Neural cell (in vitro differentiated cells): ENCODE measurements around the gene AZI2. TPM values are rescaled to one million over a fixed set of nuclear protein-coding genes. Genes with fewer than 3 reads are reported as not detected.

Experiments used
- H2AFZ ChIP-seq: fragments of 200-600, 300-800 bp; sonication (generic), shearing (Covaris generic); 2 replicates; pipeline ENCODE4 v1.6.0; 2014; ENCODE audit warnings: low read depth, mild to moderate bottlenecking, antibody characterized with exemption, low read length, moderate library complexity
- H3F3A ChIP-seq: fragments of 200-600 bp; shearing (Covaris generic); 2 replicates; pipeline ENCODE4 v1.6.1; 2016; ENCODE audit warnings: mild to moderate bottlenecking, moderate library complexity, mixed read lengths, antibody characterized with exemption, low read length; ENCODE audit not compliant: insufficient read depth, poor library complexity, severe bottlenecking
- H3K27ac ChIP-seq: fragments of 200-600, 300-800 bp; sonication (generic), shearing (Covaris generic); 2 replicates; pipeline ENCODE4 v1.5.1; 2014; ENCODE audit warnings: mild to moderate bottlenecking, low read length, moderate library complexity
- H3K27me3 ChIP-seq: fragments of 300-800, 200-600 bp; sonication (generic), shearing (Covaris generic); 2 replicates; pipeline ENCODE4 v1.6.0; 2014; ENCODE audit warnings: mild to moderate bottlenecking, low read depth, low read length, moderate library complexity; ENCODE audit not compliant: insufficient read depth
- H3K36me3 ChIP-seq: fragments of 300-800, 200-600 bp; sonication (generic), shearing (Covaris generic); 2 replicates; pipeline ENCODE4 v1.5.1; 2014; ENCODE audit warnings: mild to moderate bottlenecking, antibody characterized with exemption, low read length, moderate library complexity; ENCODE audit not compliant: insufficient read depth
- H3K4me2 ChIP-seq: fragments of 300-800, 200-600 bp; sonication (generic), shearing (Covaris generic); 2 replicates; pipeline ENCODE4 v1.6.0; 2014; ENCODE audit warnings: mild to moderate bottlenecking, low read length
- H3K4me3 ChIP-seq: fragments of 300-800, 200-600 bp; sonication (generic), shearing (Covaris generic); 2 replicates; pipeline ENCODE4 v1.5.1; 2014; ENCODE audit warnings: mild to moderate bottlenecking, low read length, moderate library complexity
- H3K79me2 ChIP-seq: fragments of 200-600 bp; shearing (Covaris generic); replicated peaks from 2 replicates; pipeline ENCODE4 v1.6.0; 2014; ENCODE audit warnings: mild to moderate bottlenecking, low read length, moderate library complexity; ENCODE audit not compliant: insufficient read depth
- H3K9ac ChIP-seq: fragments of 300-800, 200-600 bp; sonication (generic), shearing (Covaris generic); 2 replicates; pipeline ENCODE4 v1.6.1; 2016; ENCODE audit warnings: mild to moderate bottlenecking, low read length, mixed read lengths
- H3K9me2 ChIP-seq: fragments of 200-600 bp; shearing (Covaris generic); 2 replicates; pipeline ENCODE4 v1.6.1; 2016; ENCODE audit warnings: mild to moderate bottlenecking, low read length, mixed read lengths; ENCODE audit not compliant: insufficient read depth
- H3K9me3 ChIP-seq: fragments of 200-600, 300-800 bp; sonication (generic), shearing (Covaris generic); 2 replicates; pipeline ENCODE4 v1.6.1; 2016; ENCODE audit warnings: mild to moderate bottlenecking, mixed run types, low read length, moderate library complexity, mixed read lengths
- H4K20me1 ChIP-seq: fragments of 200-600 bp; shearing (Covaris generic); 2 replicates; pipeline ENCODE4 v1.6.1; 2016; ENCODE audit warnings: mild to moderate bottlenecking, mixed run types; ENCODE audit not compliant: insufficient read depth
- EP300 ChIP-seq: fragments of 450-650 bp; conservative IDR thresholded peaks from 2 replicates; pipeline ENCODE4 v1.6.1; 2014; ENCODE audit warnings: antibody characterized with exemption, mild to moderate bottlenecking, moderate library complexity; ENCODE audit not compliant: poor library complexity, severe bottlenecking
- EZH2 ChIP-seq: fragments of 200-600, 300-800 bp; shearing (Covaris generic), sonication (generic); IDR thresholded peaks from 2 replicates; pipeline ENCODE4 v1.6.1; 2014; ENCODE audit warnings: antibody characterized with exemption, low read length, borderline replicate concordance, mild to moderate bottlenecking; ENCODE audit not compliant: insufficient read depth, poor library complexity, severe bottlenecking
- MXI1 ChIP-seq: fragments of 450-650 bp; conservative IDR thresholded peaks from 2 replicates; pipeline ENCODE4 v1.6.1; 2014; ENCODE audit warnings: antibody characterized with exemption, mild to moderate bottlenecking; ENCODE audit not compliant: poor library complexity, severe bottlenecking
- POLR2AphosphoS5 ChIP-seq: IDR thresholded peaks from 2 replicates; pipeline ENCODE4 v1.6.1; 2012
- RAD21 ChIP-seq: fragments of 450-650 bp; conservative IDR thresholded peaks from 2 replicates; pipeline ENCODE4 v1.6.1; 2014; ENCODE audit warnings: antibody characterized with exemption, mild to moderate bottlenecking, moderate library complexity
- SMC3 ChIP-seq: fragments of 450-650 bp; conservative IDR thresholded peaks from 2 replicates; pipeline ENCODE4 v1.6.1; 2014; ENCODE audit warnings: antibody characterized with exemption, mild to moderate bottlenecking, moderate library complexity; ENCODE audit not compliant: poor library complexity
- TAF1 ChIP-seq: IDR thresholded peaks from 2 replicates; pipeline ENCODE4 v1.6.1; 2012; ENCODE audit warnings: low read depth
- polyA plus RNA-seq: library from polyadenylated mRNA; depleted of rRNA; stranded (reverse); fragments of >200 nt; gene quantifications from 2 replicates; pipeline ENCODE4 v1.2.3, GENCODE V29; 2014
- TF ChIP-seq, protein P1 (sequence below): fragments of 450-650 bp; IDR thresholded peaks from 2 replicates; pipeline ENCODE4 v1.5.1; 2014; ENCODE audit warnings: antibody characterized with exemption, mild to moderate bottlenecking, moderate library complexity; ENCODE audit not compliant: poor library complexity, severe bottlenecking
- TF ChIP-seq, protein P2 (sequence below): IDR thresholded peaks from 2 replicates; pipeline ENCODE4 v1.6.1; 2012; ENCODE audit warnings: borderline replicate concordance

AZI2 gene
- polyA plus RNA-seq, 1 donor from 2014 or later: 134 TPM

DNA sequence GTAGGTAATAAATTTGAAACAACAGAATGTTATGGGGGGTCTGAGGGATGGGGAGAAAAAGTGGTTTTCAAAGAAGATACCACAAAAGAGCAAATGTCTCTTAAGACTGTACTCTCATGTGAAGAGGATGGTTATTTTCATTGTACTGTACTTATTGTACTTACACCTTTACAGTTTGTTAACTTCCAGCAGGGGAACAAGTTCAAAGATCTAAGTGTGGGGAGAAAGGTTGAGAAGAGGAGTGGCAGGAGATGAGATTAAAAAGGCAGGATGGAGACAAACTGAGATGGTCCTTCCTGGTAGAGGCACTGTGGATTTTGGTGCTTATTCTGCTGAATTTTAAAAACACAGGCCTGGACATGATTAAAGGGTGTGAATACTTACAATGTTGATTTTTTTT, 5.5 kb downstream of the AZI2 start:
- no peaks in the 10 kb centered on the region for H3F3A ChIP-seq
- no peak overlapping the region for H3K4me2 ChIP-seq
- TF ChIP-seq RAD21: no peak
- TF ChIP-seq MXI1: no peak
- no peak for TF ChIP-seq EP300
- TF ChIP-seq, protein P1, sequence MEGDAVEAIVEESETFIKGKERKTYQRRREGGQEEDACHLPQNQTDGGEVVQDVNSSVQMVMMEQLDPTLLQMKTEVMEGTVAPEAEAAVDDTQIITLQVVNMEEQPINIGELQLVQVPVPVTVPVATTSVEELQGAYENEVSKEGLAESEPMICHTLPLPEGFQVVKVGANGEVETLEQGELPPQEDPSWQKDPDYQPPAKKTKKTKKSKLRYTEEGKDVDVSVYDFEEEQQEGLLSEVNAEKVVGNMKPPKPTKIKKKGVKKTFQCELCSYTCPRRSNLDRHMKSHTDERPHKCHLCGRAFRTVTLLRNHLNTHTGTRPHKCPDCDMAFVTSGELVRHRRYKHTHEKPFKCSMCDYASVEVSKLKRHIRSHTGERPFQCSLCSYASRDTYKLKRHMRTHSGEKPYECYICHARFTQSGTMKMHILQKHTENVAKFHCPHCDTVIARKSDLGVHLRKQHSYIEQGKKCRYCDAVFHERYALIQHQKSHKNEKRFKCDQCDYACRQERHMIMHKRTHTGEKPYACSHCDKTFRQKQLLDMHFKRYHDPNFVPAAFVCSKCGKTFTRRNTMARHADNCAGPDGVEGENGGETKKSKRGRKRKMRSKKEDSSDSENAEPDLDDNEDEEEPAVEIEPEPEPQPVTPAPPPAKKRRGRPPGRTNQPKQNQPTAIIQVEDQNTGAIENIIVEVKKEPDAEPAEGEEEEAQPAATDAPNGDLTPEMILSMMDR: no peak
- no peak for TF ChIP-seq TAF1
- TF ChIP-seq SMC3: no peak
- no peak for TF ChIP-seq POLR2AphosphoS5
- TF ChIP-seq EZH2: no peak
- TF ChIP-seq, protein P2, sequence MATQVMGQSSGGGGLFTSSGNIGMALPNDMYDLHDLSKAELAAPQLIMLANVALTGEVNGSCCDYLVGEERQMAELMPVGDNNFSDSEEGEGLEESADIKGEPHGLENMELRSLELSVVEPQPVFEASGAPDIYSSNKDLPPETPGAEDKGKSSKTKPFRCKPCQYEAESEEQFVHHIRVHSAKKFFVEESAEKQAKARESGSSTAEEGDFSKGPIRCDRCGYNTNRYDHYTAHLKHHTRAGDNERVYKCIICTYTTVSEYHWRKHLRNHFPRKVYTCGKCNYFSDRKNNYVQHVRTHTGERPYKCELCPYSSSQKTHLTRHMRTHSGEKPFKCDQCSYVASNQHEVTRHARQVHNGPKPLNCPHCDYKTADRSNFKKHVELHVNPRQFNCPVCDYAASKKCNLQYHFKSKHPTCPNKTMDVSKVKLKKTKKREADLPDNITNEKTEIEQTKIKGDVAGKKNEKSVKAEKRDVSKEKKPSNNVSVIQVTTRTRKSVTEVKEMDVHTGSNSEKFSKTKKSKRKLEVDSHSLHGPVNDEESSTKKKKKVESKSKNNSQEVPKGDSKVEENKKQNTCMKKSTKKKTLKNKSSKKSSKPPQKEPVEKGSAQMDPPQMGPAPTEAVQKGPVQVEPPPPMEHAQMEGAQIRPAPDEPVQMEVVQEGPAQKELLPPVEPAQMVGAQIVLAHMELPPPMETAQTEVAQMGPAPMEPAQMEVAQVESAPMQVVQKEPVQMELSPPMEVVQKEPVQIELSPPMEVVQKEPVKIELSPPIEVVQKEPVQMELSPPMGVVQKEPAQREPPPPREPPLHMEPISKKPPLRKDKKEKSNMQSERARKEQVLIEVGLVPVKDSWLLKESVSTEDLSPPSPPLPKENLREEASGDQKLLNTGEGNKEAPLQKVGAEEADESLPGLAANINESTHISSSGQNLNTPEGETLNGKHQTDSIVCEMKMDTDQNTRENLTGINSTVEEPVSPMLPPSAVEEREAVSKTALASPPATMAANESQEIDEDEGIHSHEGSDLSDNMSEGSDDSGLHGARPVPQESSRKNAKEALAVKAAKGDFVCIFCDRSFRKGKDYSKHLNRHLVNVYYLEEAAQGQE: no peak
- no peak overlapping the region for H2AFZ ChIP-seq
- no peaks in the 10 kb centered on the region for H3K27me3 ChIP-seq
- no peak overlapping the region for H3K4me3 ChIP-seq
- peaks cover 41% of the 10 kb centered on the region for H3K79me2 ChIP-seq
- no peaks in the 10 kb centered on the region for H4K20me1 ChIP-seq
- no peak overlapping the region for H3K27ac ChIP-seq
- no peak overlapping the region for H3K9ac ChIP-seq
- H3K36me3 ChIP-seq: no peaks in the 10 kb centered on the region
- no peaks in the 10 kb centered on the region for H3K9me3 ChIP-seq
- no peaks in the 10 kb centered on the region for H3K9me2 ChIP-seq

DNA sequence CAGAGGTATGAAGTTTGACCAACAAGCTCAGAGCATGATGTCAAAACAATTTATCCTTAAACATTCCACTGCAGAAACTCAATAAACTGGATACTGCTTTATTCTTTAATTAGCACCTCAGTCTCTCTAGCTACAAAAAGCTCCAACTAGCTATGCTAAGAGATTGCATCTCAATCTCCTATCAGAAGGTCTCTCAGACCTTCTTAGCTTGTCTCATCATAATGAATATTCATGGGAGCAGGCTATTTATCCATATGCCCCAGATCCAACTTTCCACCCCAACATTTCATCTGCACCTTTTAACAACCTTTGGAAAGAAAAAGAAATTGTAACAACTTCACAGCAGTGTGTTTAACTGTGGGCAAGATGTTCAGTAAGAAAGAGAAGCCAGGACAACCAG, 11.4 kb downstream of the AZI2 start:
- H3K79me2 ChIP-seq: no peaks in the 10 kb centered on the region

More for the DNA sequence above, 11.4 kb downstream of the AZI2 start:
- Histone ChIP-seq H3K4me3 (no peak overlapping the region), H3K4me2 (no peak overlapping the region), H3K9me2 (no peaks in the 10 kb centered on the region), H4K20me1 (no peaks in the 10 kb centered on the region), H3F3A (no peaks in the 10 kb centered on the region), H3K27ac (no peak overlapping the region), H3K36me3 (no peaks in the 10 kb centered on the region), H3K27me3 (no peaks in the 10 kb centered on the region), H2AFZ (no peak overlapping the region), H3K9me3 (no peaks in the 10 kb centered on the region), H3K9ac (no peak overlapping the region)
- TF ChIP-seq, protein P1: no peak
- TF ChIP-seq POLR2AphosphoS5: no peak
- TF ChIP-seq SMC3: no peak
- TF ChIP-seq, protein P2: no peak
